SU-DHL-6 (cell line): ENCODE data around the gene KLHL17.

ENCODE experiments used
- EZH2phosphoT487 ChIP-seq: fragments of 200-600 bp; sonication (generic), shearing (Covaris generic); conservative IDR thresholded peaks from 2 replicates; pipeline ENCODE4 v1.6.1; 2018; ENCODE audit warnings: mild to moderate bottlenecking, antibody characterized with exemption, low read length, moderate library complexity, mixed read lengths
- TF ChIP-seq, protein P1 (sequence below): fragments of 200-600 bp; sonication (generic); IDR thresholded peaks from one replicate; pipeline ENCODE4 v1.5.1; 2017; ENCODE audit warnings: antibody characterized with exemption, mild to moderate bottlenecking, low read length, moderate library complexity; ENCODE audit not compliant: insufficient read depth, poor library complexity, severe bottlenecking

DNA sequence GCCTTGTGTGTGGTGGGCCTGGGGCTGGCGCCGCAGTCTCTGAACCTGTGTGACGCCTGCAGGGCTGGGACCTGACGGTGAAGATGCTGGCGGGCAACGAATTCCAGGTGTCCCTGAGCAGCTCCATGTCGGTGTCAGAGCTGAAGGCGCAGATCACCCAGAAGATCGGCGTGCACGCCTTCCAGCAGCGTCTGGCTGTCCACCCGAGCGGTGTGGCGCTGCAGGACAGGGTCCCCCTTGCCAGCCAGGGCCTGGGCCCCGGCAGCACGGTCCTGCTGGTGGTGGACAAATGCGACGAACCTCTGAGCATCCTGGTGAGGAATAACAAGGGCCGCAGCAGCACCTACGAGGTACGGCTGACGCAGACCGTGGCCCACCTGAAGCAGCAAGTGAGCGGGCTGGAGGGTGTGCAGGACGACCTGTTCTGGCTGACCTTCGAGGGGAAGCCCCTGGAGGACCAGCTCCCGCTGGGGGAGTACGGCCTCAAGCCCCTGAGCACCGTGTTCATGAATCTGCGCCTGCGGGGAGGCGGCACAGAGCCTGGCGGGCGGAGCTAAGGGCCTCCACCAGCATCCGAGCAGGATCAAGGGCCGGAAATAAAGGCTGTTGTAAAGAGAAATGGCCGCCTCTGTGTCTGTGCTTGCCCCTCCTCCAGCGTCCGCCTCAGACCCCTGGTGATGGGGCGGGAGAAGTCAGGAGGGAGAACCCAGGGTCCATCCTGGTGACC is 53.7 kb downstream of the KLHL17 start:
- TF ChIP-seq, protein P1, sequence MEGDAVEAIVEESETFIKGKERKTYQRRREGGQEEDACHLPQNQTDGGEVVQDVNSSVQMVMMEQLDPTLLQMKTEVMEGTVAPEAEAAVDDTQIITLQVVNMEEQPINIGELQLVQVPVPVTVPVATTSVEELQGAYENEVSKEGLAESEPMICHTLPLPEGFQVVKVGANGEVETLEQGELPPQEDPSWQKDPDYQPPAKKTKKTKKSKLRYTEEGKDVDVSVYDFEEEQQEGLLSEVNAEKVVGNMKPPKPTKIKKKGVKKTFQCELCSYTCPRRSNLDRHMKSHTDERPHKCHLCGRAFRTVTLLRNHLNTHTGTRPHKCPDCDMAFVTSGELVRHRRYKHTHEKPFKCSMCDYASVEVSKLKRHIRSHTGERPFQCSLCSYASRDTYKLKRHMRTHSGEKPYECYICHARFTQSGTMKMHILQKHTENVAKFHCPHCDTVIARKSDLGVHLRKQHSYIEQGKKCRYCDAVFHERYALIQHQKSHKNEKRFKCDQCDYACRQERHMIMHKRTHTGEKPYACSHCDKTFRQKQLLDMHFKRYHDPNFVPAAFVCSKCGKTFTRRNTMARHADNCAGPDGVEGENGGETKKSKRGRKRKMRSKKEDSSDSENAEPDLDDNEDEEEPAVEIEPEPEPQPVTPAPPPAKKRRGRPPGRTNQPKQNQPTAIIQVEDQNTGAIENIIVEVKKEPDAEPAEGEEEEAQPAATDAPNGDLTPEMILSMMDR: no peak
- no peak for TF ChIP-seq EZH2phosphoT487
